HG03571 (cell line): Measurements from ENCODE around the gene LRRC27.

Experiments
- ATAC-seq: cut with Tn5 transposase; IDR thresholded peaks from one replicate; pipeline ENCODE4 v1.9.1; 2021; ENCODE audit not compliant: unreplicated experiment

LRRC27 gene

DNA sequence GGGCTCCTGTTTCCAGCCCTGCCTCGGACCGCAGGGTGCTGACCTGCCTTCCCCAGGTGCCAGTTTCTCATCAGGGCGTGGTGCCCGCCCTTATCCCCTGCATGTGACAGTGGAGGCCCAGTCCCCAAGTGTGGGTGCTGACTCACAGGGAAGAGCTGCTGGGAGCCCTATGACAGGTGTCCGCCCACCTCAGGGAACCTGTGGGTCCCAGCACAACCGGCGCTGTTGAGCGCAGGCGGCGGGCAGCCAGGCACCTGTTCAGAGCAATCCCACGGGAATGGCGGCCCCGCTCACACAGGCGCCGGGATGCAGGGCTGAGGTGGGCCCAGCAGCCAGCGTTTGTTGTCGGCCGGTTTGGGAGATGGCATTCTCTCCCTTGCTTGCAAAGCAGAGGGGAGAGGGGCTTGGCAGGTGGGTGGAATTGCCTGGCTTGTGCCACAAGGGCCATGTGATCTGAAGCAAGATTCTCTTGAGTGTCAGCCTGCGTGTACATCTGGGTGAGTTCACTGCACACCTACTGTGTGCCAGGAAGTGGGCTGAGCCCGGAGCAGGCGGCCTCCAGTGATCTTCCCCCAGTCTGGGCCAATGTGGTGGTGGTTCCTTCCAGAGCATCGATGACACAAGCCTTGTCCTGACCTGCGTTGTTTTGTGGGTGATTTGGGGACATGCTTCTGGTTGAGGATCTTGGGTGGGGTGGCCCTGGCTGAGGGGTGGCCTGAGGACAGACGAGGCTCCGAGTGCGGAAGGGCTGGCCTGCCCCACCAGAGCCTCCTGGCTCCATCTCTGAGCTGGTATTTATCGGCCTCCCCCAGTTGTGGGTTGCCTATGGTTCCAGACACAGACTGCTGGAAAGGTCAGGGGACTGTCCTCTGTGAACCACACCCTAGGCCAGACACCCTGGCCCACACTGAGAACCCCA is 67.4 kb downstream of the LRRC27 start:
- no peak for ATAC-seq

DNA sequence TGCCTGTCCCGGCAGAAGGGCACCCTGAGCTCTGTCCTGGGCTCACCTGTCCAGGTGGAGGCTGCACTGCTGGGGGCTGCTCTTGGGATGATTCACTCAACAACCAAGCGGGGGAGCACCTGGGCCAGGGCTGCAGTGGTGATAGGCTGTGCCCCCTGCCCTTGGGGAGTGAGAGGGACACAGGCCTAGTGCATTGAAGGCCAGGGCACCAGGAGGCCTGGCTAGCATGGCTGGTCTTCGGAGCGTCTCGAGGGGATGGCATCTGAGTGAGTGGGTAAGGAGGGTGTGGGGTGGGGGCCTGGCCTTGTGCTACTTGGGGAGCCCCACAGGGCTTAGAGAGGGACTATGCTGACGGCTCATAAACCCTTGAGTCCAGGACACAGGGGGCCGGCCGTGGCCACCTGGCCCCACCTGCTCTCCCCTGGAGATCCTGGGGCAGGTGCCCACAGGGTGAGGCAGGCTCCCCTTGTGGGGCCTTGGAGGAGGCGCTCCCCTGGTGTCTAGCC is 68.1 kb downstream of the LRRC27 start:
- ATAC-seq, result no peak

DNA sequence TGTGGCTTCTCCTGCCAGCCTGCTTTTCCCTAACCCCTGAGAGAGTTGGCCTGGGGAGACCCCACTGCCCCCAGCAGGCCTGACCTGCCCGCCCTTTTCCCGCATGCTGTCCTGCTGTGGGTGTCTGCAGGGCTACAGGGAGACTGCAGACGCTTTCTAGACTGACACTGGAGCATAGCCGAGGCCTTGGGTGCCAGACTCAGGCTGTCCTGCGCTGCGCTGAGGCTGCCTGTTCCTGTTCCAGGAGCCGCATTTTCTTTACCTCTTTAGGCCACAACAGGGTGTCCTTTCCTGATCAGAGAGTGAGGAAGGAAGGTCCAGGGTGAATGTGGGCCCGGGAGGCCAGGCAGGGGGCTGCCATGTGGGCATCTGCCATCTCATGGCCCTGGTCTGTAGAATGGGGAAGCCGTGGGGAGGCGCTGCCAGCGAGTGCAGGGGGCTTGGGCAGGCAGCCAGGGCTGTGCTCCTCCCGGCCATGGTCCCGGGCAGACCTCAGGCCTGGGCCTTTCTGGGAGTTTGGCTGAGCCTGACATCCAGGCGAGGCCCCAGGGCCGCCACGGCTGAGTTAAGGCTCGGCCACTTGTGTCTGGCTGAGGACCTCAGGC is 68.7 kb downstream of the LRRC27 start:
- ATAC-seq, result no peak

DNA sequence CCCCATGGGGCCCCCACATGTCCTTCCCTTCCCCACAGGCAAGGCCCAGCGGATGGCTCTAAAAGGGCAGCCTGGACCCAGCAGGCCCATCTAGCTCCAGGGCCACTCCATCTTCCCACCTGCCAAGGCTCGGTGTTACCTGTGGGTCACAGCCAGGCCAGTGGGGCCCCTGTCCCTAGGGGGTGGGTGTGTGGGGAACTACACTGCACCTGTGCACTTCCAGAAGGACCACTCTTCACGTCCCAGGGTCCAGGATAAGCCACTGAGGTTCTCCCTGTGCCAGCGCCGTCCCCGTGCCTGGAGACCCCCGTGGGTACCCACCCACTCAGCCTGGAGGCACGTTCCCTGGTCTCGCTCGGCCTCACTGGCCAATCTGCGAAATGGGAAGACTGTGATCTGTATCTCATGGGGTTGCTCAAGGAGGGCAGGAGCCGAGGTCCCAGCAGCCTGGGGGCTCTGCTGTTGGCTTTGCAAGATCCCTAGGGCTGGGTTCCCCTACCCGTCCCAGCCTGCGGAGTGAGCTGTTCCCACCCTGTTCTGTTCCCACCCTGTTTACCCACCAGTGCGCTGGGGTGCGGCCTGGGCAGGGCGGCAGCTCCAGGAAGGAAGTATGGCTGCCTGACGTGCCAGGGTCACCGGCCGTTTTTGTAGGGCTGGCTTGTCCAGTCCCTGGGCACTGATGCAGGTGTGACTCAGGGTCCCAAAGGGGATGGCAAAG is 69.6 kb downstream of the LRRC27 start:
- ATAC-seq, result no peak

DNA sequence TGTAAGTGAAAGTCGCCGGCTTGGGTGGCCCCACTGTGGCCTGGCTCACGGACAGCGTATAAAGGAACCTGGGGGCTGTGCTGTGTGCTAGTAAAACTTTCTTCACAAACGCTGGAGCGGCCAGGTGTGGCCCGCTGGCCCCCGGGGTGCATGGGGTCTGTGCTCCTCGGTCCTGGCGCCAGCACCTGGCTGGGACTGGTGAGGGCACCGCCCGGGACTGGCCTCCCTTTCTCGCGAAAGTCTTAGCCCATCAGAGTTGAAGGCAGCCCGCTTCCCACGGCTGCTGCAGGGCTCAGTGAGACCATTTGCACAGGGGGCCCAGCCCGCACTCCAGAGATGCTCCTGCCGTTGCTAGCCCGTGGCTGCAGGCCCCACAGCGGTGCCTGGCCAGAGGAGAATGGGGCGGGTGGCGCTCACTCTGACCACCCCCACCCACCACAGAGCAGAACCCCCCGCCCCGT is 70.8 kb downstream of the LRRC27 start:
- no peak for ATAC-seq

DNA sequence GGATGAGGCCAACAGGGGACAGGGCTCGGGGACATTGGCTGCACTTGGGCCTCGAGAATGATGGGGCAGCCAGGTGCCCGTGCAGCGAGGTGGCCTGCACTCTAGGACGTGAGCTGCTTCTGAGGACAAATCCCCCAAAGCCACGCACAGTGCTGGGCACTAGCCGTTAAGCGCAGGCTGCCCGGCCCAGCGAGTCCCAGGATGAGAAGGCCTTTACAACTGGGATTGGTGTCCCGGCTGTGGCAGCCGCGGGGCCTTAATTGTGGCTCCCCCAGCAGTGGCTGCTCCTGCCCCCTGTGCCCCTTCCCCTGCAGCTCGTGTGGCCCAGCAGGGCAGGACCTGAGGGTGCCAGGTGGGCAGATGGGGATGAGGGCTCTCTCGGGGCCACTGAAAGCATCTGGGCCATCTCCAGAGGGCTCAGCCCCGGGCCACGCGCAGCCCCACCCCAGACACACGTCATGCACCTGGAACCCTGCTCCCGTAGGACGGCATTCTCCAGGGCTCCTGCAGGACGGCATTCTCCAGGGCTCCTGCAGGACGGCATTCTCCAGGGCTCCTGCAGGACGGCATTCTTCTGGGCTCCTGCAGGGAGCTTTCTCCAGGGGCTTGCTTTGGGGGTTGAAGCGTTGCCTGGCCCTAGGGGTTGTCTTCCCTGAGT is 71.6 kb downstream of the LRRC27 start:
- no peak for ATAC-seq

DNA sequence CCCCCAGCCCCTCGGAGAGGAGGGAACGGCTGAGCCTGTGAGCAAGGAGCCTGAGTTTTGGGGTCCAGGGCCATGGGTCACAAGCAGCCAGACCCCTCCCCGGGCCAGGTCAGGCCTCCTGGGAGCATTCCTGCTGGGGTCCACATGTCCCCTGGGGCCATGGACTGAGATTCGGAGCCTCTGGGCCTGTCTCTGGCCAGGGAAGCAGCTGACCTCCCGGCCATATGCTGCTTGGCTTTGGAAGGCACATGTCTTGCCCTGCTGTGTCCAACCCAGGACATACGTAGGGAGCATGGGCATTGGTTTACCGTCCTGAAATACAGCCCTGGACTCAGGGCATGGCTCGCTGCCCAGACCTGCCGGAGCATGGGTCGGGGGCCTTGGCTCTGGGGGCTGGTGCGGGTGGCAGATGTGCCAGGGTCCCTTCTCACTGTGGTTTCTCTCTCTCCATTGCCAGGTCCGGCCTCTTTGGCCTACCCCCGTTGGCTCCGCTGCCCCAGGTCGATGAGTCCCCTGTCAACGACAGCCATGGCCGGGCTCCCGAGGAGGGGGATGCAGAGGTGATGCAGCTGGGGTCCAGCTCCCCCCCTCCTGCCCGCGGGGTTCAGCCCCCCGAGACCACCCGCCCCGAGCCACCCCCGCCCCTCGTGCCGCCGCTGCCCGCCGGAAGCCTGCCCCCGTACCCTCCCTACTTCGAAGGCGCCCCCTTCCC is 72.3 kb downstream of the LRRC27 start:
- ATAC-seq, result no peak

DNA sequence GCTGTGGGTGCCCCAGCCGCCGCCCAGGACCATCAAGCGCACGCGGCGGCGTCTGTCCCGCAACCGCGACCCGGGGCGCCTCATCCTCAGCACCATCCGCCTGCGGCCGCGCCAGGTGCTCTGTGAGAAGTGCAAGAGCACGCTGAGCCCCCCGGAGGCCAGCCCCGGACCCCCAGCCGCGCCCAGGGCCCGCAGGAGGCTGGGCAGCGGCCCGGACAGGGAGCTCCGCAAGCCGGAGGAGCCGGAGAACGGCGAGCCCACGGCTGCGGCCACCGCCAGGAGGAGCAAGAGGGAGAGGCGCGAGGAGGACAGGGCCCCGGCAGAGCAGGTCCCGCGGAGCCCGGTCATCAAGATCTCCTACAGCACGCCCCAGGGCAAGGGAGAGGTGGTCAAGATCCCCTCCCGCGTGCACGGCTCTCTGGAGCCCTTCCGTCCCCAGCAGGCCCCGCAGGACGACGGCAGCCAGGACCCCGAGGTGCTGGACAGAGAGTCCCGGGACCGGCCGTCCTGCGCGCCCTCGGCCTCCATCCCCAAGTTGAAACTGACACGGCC is 73.0 kb downstream of the LRRC27 start:
- ATAC-seq, result no peak

DNA sequence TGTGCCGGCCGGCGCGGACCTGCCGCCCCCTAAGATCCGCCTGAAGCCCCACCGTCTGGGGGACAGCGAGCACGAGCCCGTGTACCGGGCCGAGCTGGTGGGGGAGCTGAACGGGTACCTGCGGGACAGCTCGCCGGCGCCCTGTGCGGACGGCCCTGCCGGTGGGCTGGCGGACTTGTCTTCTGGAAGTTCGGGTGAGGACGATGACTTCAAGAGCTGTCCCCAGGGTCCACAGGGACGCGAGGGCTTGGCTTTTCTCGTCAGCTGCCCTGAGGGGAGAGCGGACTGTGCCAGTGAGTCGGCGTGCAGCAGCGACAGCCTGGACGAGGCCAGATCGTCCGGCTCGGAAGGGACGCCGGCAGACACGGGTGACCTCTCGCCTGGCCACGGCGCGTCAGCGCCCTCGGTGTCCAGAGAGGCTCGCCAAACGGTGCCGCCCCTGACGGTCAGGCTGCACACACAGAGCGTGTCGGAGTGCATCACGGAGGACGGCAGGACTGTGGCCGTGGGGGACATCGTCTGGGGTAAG is 73.5 kb downstream of the LRRC27 start:
- ATAC-seq, result no peak

DNA sequence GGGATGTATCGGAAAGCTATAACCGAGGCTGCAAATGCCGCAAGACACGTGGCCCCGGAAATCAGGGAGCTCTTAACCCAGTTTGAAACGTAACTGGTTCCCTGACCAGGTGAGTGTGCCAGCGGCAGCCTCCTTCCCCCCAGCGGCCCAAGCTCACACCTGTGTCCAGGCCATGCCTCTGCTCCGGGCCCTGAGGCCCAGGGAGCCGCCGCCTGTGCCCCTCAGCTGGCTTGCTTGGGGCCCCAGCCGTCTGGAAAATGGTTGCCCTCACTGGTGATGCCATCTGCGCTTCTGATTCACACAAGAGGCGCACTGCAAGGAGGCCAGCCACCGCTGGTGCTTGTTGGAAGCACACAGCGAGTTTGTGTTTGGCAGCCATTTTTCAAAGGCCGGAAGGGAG is 74.2 kb downstream of the LRRC27 start:
- no peak for ATAC-seq

DNA sequence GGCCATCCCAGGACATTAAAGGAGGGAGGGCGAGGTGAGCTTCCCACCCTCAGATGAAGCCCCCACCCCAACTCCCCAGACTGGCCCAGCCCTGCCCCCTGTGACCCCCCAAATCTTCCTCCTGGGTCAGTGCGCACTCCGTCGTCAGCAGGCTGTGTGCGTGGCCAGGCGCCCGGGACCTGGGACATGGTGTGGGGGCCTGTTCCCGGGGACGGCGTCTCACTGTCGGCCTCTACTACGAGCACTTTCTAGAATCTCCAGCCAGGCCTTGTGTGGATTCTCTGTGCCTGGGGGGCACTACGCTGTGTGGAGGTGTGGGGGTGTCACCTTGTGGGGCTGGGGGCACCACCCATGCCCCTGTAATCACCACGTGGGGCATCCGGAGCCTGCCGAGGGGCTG is 74.8 kb downstream of the LRRC27 start:
- ATAC-seq, result no peak

DNA sequence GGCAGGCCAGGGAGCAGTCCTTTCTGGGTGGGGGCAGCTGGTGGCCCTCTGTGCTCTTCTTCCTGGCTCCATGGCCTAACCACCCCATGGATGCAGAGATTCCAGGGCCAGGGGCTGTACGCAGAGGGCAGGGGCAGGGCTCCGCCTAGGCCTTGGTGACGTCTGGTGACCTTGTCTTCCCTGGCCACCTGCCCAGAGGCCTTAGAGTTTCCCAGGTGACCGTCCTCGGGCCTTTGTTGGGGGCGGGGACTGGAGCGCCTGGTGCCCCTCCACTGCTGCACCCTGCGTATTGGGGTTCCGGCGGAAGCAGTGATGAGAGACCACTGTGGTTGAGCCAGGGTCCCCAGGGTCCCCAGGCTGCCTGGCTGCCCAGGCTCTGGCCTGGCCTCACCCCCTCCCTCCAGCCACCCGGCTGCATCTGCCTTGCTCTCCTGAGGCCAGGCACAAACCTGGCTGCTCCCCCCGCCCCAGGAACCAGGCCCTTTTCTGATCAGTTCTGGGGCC is 75.3 kb downstream of the LRRC27 start:
- no peak for ATAC-seq

DNA sequence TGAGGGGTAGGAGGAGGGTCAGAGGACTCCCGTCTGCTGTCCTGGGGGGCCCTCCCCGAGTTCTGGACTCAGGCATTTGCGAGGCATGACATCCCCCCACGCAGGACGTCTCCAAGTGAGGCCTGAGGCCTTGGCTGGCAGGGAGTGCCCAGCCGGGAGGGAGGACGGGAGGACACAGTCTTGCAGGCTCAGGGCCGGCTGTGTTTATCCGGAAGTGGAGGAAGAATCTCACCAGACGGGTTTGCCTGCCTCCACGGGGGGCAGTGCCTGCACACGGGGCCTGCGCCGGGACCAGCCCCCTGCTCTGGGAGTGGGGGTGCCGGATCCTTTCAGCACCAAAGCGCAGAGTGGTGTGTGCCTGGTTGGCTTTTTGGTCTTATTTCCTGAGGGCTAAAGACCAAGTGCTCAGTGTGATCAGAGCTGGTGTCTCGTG is 75.9 kb downstream of the LRRC27 start:
- ATAC-seq, result no peak

DNA sequence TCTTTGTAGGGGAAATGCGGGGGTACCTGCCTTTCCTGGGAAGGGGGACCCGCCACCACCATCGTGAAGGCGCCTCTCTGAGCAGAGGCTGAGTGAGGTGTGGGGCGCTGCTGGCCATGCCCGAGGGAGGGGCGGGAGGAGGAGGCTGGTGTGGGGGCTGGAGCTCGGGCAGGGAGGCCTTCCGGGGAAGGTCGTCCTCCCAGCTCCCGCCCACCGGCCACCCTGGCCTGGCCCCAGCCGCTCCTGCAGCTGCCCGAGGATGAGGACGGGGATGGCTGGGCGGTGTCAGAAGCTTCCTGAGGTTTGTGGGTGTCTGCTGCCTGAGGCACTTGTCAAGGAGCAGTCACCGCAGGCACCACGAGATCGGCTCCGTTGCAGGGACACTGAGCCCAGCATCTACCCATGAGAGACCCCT is 76.4 kb downstream of the LRRC27 start:
- ATAC-seq, result no peak

DNA sequence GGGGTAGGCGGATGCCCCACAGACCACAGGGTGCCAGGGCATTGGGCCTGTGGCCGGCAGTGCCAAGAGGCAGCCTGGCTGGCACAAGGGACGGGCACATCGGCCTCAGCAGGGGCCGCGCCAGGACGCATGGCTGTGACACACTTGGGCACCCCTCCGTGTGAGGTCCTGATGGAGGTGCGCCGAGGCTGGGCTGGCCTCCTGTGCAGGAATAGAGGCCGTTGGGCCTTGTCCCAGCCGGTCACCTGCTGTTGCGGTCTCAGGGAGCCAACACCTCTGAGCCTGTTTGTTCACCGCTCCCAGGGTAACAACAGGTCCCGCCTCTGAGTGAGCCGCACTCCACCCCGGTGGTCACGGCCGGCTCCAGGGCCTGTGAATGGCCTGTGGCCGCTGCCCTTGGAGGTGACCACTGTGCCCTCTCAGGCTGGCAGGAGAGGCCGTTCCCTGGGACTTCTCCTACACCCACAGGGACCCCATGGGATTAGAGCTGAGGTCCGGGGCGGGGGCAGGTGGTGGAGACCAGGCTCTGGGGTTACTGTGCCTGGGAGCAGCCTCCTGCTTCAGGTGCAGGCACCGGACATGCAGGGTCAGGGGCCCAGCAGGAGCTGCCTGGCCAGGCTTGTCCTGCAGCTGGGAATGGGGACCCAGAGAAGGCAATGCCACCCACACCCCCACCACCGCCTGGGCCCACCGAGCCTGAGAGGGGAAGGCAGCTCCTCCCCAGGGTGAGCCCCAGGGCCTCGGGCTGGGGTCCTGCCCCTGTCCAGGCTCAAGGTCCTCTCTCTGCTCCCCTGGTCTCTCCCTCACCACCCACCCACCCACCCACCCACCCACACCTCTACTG is 77.1 kb downstream of the LRRC27 start:
- no peak for ATAC-seq

DNA sequence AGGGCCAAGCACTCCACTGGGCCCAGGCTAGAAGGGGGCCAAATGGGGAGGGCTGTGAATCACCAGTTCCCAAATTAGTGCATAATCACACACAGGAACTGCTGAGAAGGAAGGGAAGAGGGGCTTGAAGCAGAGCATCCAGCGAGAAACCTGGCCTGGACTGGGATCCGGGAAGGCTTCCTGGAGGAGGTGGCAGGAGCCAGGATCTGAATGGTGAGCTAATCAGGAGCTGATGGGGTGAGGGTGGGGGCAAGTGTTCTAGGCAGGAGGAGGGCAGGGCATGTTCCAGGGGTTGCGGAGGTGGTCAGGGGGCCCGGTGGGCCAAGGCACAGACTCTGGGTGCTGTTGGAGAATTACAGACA is 77.7 kb downstream of the LRRC27 start:
- ATAC-seq, result no peak

DNA sequence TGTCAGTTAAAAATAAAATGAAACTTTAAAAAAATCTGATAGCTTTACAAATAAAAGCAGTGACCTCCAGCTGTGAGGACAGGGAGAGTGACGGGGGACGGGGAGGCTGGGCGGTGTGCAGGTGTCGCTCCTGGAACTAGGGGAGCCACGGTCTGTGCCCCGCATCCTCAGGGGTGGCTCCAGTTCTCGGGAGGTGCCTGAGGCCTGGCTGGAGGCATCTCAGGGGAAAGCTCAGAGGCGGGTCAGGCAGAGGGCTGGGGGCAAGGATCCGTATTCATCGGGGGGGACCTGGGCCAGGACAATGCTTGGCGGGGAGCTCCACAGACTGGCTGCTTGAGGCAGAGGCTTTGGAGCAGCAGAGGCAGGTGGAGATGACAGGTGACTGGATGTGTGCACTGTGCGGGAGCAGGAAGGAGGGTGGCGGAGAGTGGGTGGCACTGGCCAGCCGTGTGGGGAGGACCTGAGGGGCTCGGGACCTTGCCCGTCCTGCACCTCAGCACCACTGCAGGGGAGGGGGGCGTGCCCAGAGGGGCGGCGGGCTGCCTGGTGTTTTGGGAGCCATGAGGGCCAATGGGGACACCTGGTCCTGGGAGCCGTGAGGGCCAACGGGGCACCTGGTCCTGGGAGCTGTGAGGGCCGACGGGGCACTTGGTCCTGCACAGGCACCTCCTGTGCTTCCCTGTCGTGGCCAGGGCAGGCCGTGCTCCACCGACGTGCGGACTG is 78.2 kb downstream of the LRRC27 start:
- no peak for ATAC-seq
